ENCODE results near the gene JAZF1.

DNA sequence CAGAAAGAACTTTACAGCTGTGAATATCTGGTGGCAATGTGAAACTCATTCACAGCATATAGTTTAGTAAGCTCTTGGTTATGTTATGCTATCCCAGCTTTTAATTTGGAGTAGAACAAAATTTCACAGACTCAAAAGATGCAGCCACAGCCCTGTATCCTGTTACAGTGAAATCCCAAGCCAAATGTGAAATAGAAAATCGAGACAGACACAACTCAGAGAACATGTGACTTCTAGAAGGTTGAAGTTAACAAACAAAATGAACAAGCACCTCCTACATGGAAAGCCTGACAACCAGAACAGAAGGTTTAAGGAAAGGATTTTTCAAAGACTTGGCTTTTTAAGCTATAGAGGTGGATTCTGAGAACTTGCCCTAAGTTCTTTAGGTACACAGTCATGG lies 39.6 kb downstream of the JAZF1 start:
- TF ChIP-seq, protein P1, sequence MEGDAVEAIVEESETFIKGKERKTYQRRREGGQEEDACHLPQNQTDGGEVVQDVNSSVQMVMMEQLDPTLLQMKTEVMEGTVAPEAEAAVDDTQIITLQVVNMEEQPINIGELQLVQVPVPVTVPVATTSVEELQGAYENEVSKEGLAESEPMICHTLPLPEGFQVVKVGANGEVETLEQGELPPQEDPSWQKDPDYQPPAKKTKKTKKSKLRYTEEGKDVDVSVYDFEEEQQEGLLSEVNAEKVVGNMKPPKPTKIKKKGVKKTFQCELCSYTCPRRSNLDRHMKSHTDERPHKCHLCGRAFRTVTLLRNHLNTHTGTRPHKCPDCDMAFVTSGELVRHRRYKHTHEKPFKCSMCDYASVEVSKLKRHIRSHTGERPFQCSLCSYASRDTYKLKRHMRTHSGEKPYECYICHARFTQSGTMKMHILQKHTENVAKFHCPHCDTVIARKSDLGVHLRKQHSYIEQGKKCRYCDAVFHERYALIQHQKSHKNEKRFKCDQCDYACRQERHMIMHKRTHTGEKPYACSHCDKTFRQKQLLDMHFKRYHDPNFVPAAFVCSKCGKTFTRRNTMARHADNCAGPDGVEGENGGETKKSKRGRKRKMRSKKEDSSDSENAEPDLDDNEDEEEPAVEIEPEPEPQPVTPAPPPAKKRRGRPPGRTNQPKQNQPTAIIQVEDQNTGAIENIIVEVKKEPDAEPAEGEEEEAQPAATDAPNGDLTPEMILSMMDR (IDR thresholded peaks at IDR 0.05), result no peak
- no peak for TF ChIP-seq POLR2A (IDR thresholded peaks at IDR 0.05)
